Trophoblast cell (in vitro differentiated cells and primary cell): ENCODE results near the gene ANKS3.

Experiments used
- DNase-seq, 2 donors: peaks; one replicate each; pipeline ENCODE4 v3.0.0-alpha.2; 2016
- H2AFZ ChIP-seq: 2 replicates; pipeline ENCODE4 v1.6.1; 2013; ENCODE audit warnings: low read length, moderate library complexity, mild to moderate bottlenecking; ENCODE audit not compliant: insufficient read depth, poor library complexity
- H2AK5ac ChIP-seq: 2 replicates; pipeline ENCODE4 v1.6.1; 2013; ENCODE audit warnings: mild to moderate bottlenecking, low read length
- H2BK120ac ChIP-seq: 2 replicates; pipeline ENCODE4 v1.6.1; 2013; ENCODE audit warnings: low read length, mild to moderate bottlenecking, moderate library complexity; ENCODE audit not compliant: insufficient read depth, poor library complexity
- H2BK12ac ChIP-seq: 2 replicates; pipeline ENCODE4 v1.6.1; 2013; ENCODE audit warnings: mild to moderate bottlenecking, low read length, moderate library complexity
- H2BK5ac ChIP-seq: 2 replicates; pipeline ENCODE4 v1.6.1; 2013; ENCODE audit warnings: low read length, low read depth, moderate library complexity, mild to moderate bottlenecking; ENCODE audit not compliant: poor library complexity
- H3K14ac ChIP-seq: 2 replicates; pipeline ENCODE4 v1.6.1; 2013; ENCODE audit warnings: mild to moderate bottlenecking, low read length
- H3K18ac ChIP-seq: 2 replicates; pipeline ENCODE4 v1.6.1; 2013; ENCODE audit warnings: mild to moderate bottlenecking, low read length
- H3K23ac ChIP-seq: 2 replicates; pipeline ENCODE4 v1.6.1; 2013; ENCODE audit warnings: low read length
- H3K27ac ChIP-seq: 2 replicates; pipeline ENCODE4 v1.5.1; 2013; ENCODE audit warnings: low read depth, mild to moderate bottlenecking, inconsistent platforms, low read length, moderate library complexity
- H3K27me3 ChIP-seq: 2 replicates; pipeline ENCODE4 v1.6.1; 2013; ENCODE audit warnings: inconsistent platforms, mild to moderate bottlenecking, low read length, moderate library complexity; ENCODE audit not compliant: insufficient read depth
- H3K36me3 ChIP-seq, 2 experiments: 1 replicate in 1 of 2; 2 replicates in 1 of 2; pipeline ENCODE4 v1.6.1; 2013; ENCODE audit warnings: low read length in 2 of 2, mild to moderate bottlenecking in 2 of 2, moderate library complexity in 1 of 2; ENCODE audit not compliant: insufficient read depth in 2 of 2, control insufficient read depth in 1 of 2
- H3K4ac ChIP-seq: 2 replicates; pipeline ENCODE4 v1.6.1; 2013; ENCODE audit warnings: low read depth, mild to moderate bottlenecking, low read length, moderate library complexity
- H3K4me1 ChIP-seq, 2 experiments: 1 replicate in 1 of 2; 2 replicates in 1 of 2; pipeline ENCODE4 v1.6.1; 2013; ENCODE audit warnings: low read length in 2 of 2, mild to moderate bottlenecking in 2 of 2, moderate library complexity in 1 of 2; ENCODE audit not compliant: insufficient read depth in 2 of 2, control insufficient read depth in 1 of 2
- H3K4me2 ChIP-seq: 2 replicates; pipeline ENCODE4 v1.6.1; 2013; ENCODE audit warnings: inconsistent platforms, mild to moderate bottlenecking, low read length, moderate library complexity
- H3K4me3 ChIP-seq: 2 replicates; pipeline ENCODE4 v1.5.1; 2013; ENCODE audit warnings: mild to moderate bottlenecking, low read depth, low read length, inconsistent platforms
- H3K79me1 ChIP-seq: one replicate; pipeline ENCODE4 v1.6.1; 2013; ENCODE audit warnings: low read length
- H3K79me2 ChIP-seq: 2 replicates; pipeline ENCODE4 v1.6.1; 2013; ENCODE audit warnings: low read length, mild to moderate bottlenecking; ENCODE audit not compliant: control insufficient read depth, insufficient read depth, poor library complexity
- H3K9ac ChIP-seq: 2 replicates; pipeline ENCODE4 v1.6.1; 2013; ENCODE audit warnings: mild to moderate bottlenecking, low read length
- H3K9me3 ChIP-seq: 2 replicates; pipeline ENCODE4 v1.6.1; 2013; ENCODE audit warnings: low read depth, mild to moderate bottlenecking, control low read depth, inconsistent platforms, low read length; ENCODE audit not compliant: insufficient read depth
- H4K12ac ChIP-seq: 2 replicates; pipeline ENCODE4 v1.6.1; 2013; ENCODE audit warnings: low read depth, mild to moderate bottlenecking, low read length, moderate library complexity
- H4K8ac ChIP-seq: 2 replicates; pipeline ENCODE4 v1.6.1; 2013; ENCODE audit warnings: low read depth, mild to moderate bottlenecking, low read length, moderate library complexity
- H4K91ac ChIP-seq: one replicate; pipeline ENCODE4 v1.6.1; 2013; ENCODE audit warnings: low read depth, mild to moderate bottlenecking, low read length, moderate library complexity
- WGBS: extraction: QIAGEN DNeasy Blood & Tissue Kit; methylation state at CpG from one replicate; pipeline ENCODE4 v1.1.7; 2013; ENCODE audit warnings: missing lambda C conversion rate; ENCODE audit not compliant: insufficient read length, insufficient coverage; ENCODE audit errors: extremely low coverage; 5-methylcytosine and 5-hydroxymethylcytosine counted together

ANKS3 gene

DNA sequence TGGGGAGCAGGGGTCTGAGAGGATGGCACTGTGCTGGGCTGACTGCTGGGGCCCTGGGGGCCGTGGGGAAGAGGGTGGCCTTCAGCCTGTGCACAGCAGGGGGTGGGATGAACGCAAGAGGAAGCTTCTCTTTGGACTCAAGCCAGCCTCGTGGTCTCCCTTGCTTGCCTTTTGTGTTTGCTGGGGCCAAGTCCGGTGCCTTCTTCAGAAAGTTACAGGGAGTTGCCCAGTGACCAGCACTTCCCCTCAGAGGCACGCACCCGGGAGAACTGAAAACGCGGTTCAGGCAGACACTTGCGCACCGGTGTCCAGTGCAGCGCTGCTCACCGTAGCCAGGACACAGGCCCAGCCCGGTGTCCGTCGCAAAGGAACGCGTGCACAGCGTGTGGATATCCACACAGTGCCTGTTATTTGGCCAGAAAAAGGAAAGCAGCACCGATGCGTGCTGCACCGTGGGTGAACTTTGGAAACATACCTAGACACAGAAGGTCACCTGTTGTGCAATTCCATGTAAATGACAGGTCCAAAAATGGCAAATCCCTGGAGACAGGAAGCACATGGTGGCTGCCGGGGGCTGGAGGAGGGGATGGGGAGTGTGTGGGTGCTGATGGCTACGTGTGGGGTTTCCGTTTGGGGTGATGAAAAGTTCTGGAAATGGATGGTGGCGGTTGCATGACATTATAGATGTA is 70.2 kb downstream of the ANKS3 start:
- no CpG with 5 or more reads among the region's 25 CpGs for WGBS
- H2BK5ac ChIP-seq: no peak overlapping the region
- H3K9me3 ChIP-seq: no peaks in the 10 kb centered on the region
- H3K18ac ChIP-seq: no peak overlapping the region
- no peak overlapping the region for H3K4ac ChIP-seq
- H3K4me2 ChIP-seq: no peak overlapping the region
- peaks cover 53 to 72% of the 10 kb centered on the region in 2 experiments for H3K36me3 ChIP-seq
- no peaks in the 10 kb centered on the region for H3K79me2 ChIP-seq
- no peak overlapping the region for H2AK5ac ChIP-seq
- H2BK12ac ChIP-seq: no peak overlapping the region
- no peak overlapping the region for H4K91ac ChIP-seq
- peak; percentile 35 to 46 for DNase-seq
- no peak overlapping the region for H3K4me3 ChIP-seq
- no peak overlapping the region for H4K8ac ChIP-seq
- H3K23ac ChIP-seq: no peak overlapping the region
- no peak overlapping the region for H3K14ac ChIP-seq
- no peak overlapping the region for H2BK120ac ChIP-seq
- H3K79me1 ChIP-seq: no peaks in the 10 kb centered on the region
- H3K4me1 ChIP-seq: peaks cover 3 to 11% of the 10 kb centered on the region in 2 experiments
- no peaks in the 10 kb centered on the region for H3K27me3 ChIP-seq
- no peak overlapping the region for H2AFZ ChIP-seq
- H3K9ac ChIP-seq: no peak overlapping the region
- H4K12ac ChIP-seq: no peak overlapping the region
- no peak overlapping the region for H3K27ac ChIP-seq

DNA sequence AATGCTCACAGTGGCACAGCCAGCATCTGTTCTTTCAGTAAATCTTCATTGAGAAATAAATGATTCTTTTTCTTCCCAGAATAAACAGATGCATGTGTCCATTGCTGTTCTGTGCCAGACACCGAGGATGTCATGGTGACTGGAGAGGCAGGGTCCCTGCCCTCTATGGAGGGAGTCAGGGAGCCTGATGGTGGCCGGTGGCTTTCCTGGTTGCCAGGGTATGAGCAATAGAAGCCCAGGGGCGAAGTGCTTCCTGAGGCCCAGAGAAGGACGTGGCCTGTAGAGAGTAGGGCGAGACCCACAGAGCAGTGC is 70.7 kb downstream of the ANKS3 start:
- H3K9me3 ChIP-seq: no peaks in the 10 kb centered on the region
- H3K14ac ChIP-seq: no peak overlapping the region
- H3K36me3 ChIP-seq: peaks cover 57 to 71% of the 10 kb centered on the region in 2 experiments
- H3K27me3 ChIP-seq: no peaks in the 10 kb centered on the region
- H3K4me2 ChIP-seq: no peak overlapping the region
- no peak overlapping the region for H3K4me3 ChIP-seq
- no peak overlapping the region for H2BK120ac ChIP-seq
- WGBS: no CpG with 5 or more reads among the region's 5 CpGs
- H4K91ac ChIP-seq: no peak overlapping the region
- no peak overlapping the region for H2BK12ac ChIP-seq
- H3K79me1 ChIP-seq: no peaks in the 10 kb centered on the region
- no peak overlapping the region for H3K27ac ChIP-seq
- H2BK5ac ChIP-seq: no peak overlapping the region
- no peak overlapping the region for H2AK5ac ChIP-seq
- H3K18ac ChIP-seq: no peak overlapping the region
- DNase-seq: no peak
- no peak overlapping the region for H3K9ac ChIP-seq
- no peak overlapping the region for H3K23ac ChIP-seq
- H4K8ac ChIP-seq: no peak overlapping the region
- H3K4ac ChIP-seq: no peak overlapping the region
- H2AFZ ChIP-seq: no peak overlapping the region
- H4K12ac ChIP-seq: no peak overlapping the region
- no peaks in the 10 kb centered on the region for H3K79me2 ChIP-seq
- peaks cover 3 to 11% of the 10 kb centered on the region in 2 experiments for H3K4me1 ChIP-seq

DNA sequence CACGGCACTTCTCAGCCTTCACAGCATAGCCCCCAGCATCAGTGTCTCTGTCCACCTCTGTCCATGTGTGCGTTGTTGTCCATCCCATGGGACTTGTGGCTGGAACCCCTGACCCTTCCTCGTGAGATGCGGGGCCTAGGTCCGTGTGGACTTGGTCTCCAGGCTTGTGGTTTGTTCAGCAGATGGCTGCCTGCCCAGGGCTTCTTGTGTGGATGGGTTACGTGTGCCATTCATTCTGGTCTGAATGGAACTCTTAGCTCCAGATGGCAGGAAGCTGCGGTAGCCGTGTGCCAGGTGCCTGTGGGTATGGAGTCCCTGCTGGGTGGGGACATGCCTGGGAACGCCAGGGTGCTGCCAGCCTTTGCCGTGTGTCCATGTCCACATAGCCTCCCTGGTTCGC is 72.4 kb downstream of the ANKS3 start:
- no peaks in the 10 kb centered on the region for H3K9me3 ChIP-seq
- H3K9ac ChIP-seq: no peak overlapping the region
- WGBS: no CpG with 5 or more reads among the region's 11 CpGs
- no peaks in the 10 kb centered on the region for H3K27me3 ChIP-seq
- no peak overlapping the region for H3K18ac ChIP-seq
- H3K4me1 ChIP-seq: peaks cover 3 to 11% of the 10 kb centered on the region in 2 experiments
- H3K36me3 ChIP-seq: peaks cover 58 to 64% of the 10 kb centered on the region in 2 experiments
- H3K79me1 ChIP-seq: no peaks in the 10 kb centered on the region
- no peak overlapping the region for H3K4me3 ChIP-seq
- no peak overlapping the region for H3K27ac ChIP-seq
- H3K4ac ChIP-seq: no peak overlapping the region
- H3K23ac ChIP-seq: no peak overlapping the region
- no peak overlapping the region for H4K8ac ChIP-seq
- no peak overlapping the region for H2BK120ac ChIP-seq
- H4K12ac ChIP-seq: no peak overlapping the region
- H3K79me2 ChIP-seq: no peaks in the 10 kb centered on the region
- no peak overlapping the region for H2AFZ ChIP-seq
- no peak overlapping the region for H4K91ac ChIP-seq
- no peak overlapping the region for H3K14ac ChIP-seq
- no peak overlapping the region for H2BK5ac ChIP-seq
- H2BK12ac ChIP-seq: no peak overlapping the region
- no peak for DNase-seq
- H2AK5ac ChIP-seq: no peak overlapping the region
- H3K4me2 ChIP-seq: no peak overlapping the region

DNA sequence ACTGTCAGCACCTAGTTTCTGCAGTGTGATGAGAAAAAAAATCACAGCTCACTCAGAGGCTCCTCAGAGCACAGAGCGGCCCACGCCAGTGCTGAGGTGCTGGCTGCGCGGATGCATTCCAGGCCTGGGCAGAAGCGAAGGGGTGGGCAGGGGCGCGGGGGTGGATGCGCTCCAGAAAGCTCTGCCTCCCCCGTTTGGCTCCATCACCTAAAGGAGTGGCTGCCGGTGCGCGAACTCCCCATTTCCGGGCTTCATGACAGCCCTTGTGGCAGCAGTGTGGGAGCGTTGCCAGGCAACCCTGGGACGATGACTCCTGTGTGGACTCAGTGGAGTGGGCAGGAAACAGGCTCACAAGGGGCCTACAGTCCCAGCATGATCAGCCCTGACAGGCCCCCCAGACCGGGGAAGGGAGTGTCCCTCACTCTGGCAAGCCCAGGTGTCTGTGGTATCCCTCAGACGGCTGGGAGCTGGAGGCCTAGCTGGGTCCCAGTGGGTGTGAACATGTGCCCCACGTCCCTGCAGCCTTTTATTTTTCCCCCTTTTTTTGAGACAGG is 73.5 kb downstream of the ANKS3 start:
- Histone ChIP-seq H3K4ac (no peak overlapping the region), H3K9me3 (no peaks in the 10 kb centered on the region), H3K18ac (no peak overlapping the region), H4K8ac (no peak overlapping the region), H3K9ac (no peak overlapping the region), H2AFZ (no peak overlapping the region), H4K91ac (no peak overlapping the region), H3K27ac (no peak overlapping the region), H2BK120ac (no peak overlapping the region), H3K36me3 (peaks cover 58 to 67% of the 10 kb centered on the region in 2 experiments), H2BK12ac (no peak overlapping the region), H2AK5ac (no peak overlapping the region), H3K27me3 (no peaks in the 10 kb centered on the region), H3K4me1 (peaks cover 3 to 11% of the 10 kb centered on the region in 2 experiments), H2BK5ac (no peak overlapping the region), H3K4me3 (no peak overlapping the region), H3K23ac (no peak overlapping the region), H3K79me2 (no peaks in the 10 kb centered on the region), H3K4me2 (no peak overlapping the region), H4K12ac (no peak overlapping the region), H3K14ac (no peak overlapping the region), H3K79me1 (no peaks in the 10 kb centered on the region)
- no peak for DNase-seq
- WGBS: no CpG with 5 or more reads among the region's 18 CpGs
